Suppressor macrophage (primary cell): ENCODE measurements around the gene TBX19.
"Not testable (repeated sequence)": the region's sequence is repeated elsewhere in the genome, so short reads cannot be mapped to it uniquely, and the experiment has no call there.

Source experiments
- DNase-seq, 4 experiments: peaks; one replicate each; pipeline ENCODE4 v3.0.0-alpha.2; 2020 to 2022

The TBX19 gene

GRCh38 chr1:168320800-168321450 lies 40.2 kb downstream of the TBX19 start:
- DNase-seq: peak in 3 of 4 experiments; percentile 17 to 39 (median 20)

GRCh38 chr1:168321945-168322344 lies 41.3 kb downstream of the TBX19 start:
- peak in 1 of 4 experiments; percentile 6 for DNase-seq

DNA sequence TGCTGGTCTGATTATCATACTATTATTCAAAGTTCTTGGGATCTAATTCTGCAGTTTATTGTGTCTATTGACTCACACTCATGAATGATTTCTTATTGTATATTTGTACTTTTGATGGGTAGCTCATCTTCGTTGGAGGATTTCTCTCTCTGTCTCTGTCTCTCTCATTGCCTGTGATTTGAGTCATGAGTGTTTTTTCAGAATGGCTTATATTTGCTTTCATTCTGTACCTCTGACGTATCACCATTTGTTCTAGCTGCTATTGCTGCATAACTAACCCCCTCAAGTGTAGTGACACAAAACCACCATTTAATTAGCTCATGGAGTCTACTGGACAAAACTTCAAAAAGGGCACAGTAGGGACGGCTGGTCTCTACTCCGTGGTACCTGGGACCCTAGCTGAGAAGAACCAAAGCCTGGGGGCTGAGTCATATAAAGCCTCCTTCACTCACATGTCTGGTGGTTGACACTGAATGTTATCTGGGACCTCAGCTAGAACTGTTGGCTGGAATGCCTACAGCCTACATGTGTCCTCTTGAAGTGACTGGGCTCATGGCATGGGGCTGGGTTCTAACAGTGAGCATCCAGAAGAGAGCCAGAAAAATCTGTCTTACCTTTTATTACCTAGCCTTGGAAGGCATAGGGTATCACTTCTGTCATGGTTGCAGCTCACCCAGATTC lies 44.2 kb downstream of the TBX19 start:
- DNase-seq: no peak

- no peak for DNase-seq
Observed at GRCh38 chr1:168328731-168329364, 48.2 kb downstream of the TBX19 start.

DNA sequence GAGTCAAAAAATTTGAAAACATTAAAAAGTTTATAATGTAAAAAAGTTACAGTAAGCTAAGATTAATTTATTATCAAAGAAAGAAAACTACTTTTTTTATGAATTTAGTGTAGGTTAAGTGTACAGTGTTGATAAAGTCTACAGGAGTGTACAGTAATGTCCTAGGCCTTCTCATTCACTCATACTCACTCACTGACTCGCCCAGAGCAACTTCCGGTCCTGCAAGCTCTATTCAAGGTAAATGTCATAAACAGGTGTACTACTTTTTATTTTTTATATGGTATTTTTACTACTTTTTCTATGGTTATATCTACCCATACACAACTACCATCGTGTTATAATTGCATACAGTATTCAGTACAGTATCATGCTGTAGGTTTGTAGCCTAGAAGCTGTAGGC lies 49.6 kb downstream of the TBX19 start:
- DNase-seq: no peak

DNA sequence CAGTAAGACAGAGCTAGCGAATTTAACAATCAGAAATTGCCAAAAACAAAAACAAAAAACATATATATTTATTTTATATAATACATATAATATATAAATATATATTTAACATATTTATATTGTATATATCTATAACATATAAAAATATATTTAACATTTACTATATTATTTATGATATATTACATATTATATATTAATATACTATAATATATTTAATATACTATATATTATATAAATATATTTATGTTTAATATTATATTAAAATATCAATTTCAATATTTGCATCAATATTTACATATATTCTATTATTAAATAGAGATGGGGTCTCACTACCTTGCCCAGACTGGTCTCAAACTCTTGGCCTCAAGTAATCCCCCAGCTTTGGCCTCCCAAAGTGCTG lies 50.9 kb downstream of the TBX19 start:
- no peak for DNase-seq

GRCh38 chr1:168333562-168334276 lies 53.0 kb downstream of the TBX19 start:
- peak in 3 of 4 experiments; percentile 8 to 56 (median 38) for DNase-seq

- DNase-seq: no peak
Observed at GRCh38 chr1:168335500-168335899, 54.8 kb downstream of the TBX19 start.

GRCh38 chr1:168338589-168339503 lies 58.2 kb downstream of the TBX19 start:
- peak in 1 of 4 experiments; percentile 5 for DNase-seq

DNA sequence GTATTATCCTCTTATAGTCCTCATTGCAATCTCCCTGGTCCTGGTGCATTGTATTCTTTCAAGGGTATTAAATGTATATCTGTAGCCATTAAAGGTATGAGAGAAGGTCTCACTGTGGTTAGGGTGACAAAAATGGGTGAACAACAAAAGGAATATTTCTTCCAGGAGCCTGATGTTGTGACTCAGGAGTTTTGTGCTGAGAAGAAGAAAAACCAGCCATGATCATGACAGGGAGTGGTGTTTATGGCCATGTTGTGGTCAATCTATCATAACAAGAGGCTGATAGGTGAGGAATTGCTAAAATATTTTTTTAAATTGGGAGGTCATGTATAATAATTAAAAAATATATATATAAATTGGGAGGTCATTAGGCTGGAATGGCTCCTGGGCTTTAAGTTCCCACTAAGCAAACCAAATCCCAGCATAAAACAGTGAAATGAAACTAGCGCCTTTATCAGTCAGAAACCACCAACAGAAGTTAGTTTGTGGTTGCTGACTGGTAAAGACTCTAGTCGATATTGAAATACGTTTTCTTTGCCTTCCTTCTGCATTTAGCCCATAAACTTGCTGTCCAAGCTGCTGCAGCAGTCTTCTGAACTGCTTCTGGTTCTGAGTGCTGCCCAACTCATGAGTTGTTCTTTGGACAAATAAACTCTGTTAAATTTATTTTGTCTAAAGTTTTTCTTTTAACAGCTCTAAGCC lies 60.3 kb downstream of the TBX19 start:
- peak; percentile 45 to 72 (median 54) for DNase-seq

GRCh38 chr1:168341483-168341975 lies 60.9 kb downstream of the TBX19 start:
- DNase-seq: peak; percentile 25 to 60 (median 42)

DNA sequence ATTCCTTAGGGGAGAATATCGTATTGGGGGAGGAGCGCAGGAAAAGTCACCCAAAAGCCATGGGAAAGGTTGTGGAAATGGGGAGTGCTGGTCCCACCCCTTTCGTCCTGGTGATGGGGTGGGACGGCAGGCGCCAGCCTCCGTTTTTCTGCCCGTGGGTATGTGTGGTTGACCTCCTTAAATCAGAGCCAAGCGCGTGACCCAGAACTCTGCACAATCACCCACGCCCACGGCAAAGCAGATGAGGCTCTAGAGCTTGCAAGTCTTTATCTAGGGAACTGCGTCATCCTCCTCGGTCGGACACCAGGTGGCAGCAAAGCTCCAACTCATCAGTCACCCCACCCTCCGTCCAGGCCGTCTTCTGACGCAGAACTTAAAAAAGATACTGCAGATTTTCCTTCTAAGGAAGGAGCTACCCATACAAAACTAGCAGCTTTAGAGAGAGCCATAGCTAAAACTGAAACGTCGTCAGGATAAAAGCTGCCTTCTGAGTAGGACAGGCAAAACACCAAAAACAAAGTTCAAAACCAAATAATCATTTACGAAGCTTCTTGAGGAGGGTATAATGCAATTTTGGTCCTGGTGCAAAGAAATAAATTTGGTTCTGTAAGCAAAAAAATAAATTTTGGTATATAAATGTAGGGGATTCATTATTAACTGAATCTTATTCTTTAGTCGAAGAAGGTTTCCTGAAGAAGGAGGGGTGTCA lies 62.0 kb downstream of the TBX19 start:
- DNase-seq: peak; percentile 93 to 97 (median 96)

GRCh38 chr1:168343566-168343965 lies 62.9 kb downstream of the TBX19 start:
- DNase-seq: peak in 1 of 4 experiments; percentile 7

DNA sequence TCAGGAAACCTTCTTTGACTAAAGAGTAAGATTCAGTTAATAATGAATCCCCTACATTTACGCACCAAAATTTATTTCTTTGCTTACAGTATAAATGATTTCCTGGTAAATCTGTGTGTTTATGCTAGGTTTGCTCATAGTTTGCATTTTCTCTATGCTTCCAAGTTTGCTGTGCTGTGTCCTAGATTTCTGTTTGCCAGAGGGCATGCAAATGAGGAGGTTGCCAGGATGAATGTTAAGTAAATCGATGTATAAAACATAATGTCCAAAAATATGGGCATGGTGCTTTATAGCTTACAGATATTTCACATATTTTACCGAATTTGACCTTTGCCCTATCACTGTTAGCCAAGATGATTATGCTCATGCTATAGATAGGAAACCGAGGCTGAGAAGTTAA lies 63.8 kb downstream of the TBX19 start:
- no peak for DNase-seq

DNA sequence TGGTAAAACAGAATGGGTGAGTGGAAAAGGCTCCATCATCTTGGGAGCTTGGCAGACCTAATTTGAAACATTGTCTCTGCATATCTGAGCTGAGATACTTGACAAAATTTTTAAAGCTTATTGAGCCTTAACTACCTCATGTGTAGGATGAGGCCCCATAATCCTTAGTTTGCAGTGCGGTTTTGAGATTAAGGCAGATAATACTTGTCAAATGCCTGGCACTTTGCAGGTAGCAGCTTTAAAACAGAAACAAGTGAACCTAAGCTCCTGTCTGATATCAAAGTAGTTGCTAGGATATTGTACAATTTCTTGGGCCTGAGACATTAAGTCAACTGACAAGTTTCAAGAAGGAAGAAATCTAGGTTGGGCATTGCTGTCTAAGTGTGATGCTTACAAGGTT lies 65.3 kb downstream of the TBX19 start:
- DNase-seq: no peak

DNA sequence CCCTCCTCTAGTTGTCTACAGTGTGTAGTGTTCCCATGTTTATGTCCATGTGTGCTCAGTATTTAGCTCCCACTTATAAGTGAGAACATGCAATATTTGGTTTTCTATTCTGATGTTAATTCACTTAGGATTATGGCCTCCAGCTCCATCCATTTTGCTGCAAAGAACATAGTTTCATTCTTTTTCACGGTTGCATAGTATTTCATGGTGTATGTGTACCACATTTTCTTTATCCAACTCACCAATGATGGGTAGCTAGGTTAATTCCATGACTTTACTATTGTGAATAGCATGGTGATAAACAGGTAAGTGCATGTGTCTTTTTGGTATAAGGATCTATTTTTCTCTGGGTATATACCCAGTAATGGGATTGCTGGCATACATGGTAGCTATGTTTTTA lies 67.0 kb downstream of the TBX19 start:
- no peak for DNase-seq

DNA sequence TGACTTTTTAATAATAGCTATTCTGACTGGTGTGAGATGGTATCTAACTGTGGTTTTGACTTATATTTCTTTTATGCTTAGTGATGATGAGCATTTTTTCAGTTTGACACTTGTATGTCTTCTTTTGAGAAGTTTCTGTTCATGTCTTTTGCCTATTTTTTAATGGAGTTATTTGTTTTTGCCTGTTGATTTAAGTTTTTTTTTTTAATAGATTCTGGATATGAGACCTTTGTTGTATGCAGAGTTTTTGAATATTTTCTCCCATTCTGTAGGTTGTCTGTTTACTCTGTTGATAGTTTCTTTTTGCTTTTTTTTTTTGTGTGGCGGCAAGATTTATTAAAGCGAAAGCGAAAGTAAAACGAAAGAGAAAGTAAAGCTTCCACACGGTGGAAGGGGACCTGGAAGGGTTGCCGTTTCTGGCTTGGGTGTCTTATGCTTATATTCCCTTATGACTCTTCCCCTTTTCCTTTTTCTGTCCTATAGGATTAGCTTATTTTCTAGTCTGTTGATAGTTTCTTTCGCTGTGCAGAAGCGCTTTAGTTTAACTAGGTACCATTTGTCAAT lies 67.6 kb downstream of the TBX19 start:
- peak; percentile 34 to 68 (median 47) for DNase-seq

DNA sequence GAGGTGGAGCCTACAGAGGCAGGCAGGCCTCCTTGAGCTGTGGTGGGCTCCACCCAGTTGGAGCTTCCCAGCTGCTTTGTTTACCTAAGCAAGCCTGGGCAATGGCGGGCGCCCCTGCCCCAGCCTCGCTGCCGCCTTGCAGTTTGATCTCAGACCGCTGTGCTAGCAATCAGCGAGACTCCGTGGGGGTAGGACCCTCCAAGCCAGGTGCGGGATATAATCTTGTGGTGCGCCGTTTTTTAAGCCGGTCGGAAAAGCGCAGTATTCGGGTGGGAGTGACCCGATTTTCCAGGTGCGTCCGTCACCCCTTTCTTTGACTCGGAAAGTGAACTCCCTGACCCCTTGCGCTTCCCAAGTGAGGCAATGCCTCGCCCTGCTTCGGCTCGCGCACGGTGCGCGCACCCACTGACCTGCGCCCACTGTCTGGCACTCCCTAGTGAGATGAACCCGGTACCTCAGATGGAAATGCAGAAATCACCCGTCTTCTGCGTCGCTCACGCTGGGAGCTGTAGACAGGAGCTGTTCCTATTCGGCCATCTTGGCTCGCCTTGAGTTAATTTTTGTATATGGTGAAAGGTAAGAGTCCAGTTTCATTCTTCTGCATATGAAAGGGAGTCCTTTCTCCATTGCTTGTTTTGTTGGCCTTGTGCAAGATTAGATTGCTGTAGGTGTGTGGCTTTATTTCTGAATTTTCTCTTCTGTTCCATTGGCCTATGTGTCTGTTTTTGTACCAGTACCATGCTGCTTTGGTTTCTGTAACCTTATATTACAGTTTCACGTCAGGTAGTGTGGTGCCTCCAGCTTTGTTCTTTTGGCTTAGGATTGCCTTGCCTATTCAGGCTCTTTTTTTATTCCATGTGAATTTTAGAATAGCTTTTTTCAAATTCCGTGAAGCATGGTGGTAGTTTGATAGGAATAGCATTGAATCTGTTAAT lies 73.9 kb downstream of the TBX19 start:
- not testable (repeated sequence) for DNase-seq
